AG04450 (cell line): Measurements from ENCODE around the gene PDE6D. TPM values are rescaled to one million over a fixed set of nuclear protein-coding genes. Genes with fewer than 3 reads are reported as not detected.

Experiments
- CTCF ChIA-PET: fragments of 300-600, 350-600 bp; formaldehyde crosslinking; extraction: SDS; loops from one replicate; lab custom pipeline; 2022; ENCODE audit warnings: antibody characterized with exemption, inconsistent platforms; lab: Charles Lee
- POLR2A ChIA-PET: fragments of 350-600 bp; formaldehyde crosslinking; extraction: SDS; loops from one replicate; lab custom pipeline; 2021; ENCODE audit warnings: antibody characterized with exemption, inconsistent platforms; lab: Yijun Ruan, JAX
- DNase-seq: peaks from one replicate; pipeline ENCODE4 v3.0.0-alpha.2; 2011; ENCODE audit warnings: low read depth, low spot score
- H3K27ac ChIP-seq: one replicate; pipeline ENCODE4 v1.5.1; 2012; ENCODE audit warnings: low read depth, low read length, control low read depth
- H3K27me3 ChIP-seq: one replicate; pipeline ENCODE4 v1.6.0; 2012; ENCODE audit warnings: low read length; ENCODE audit not compliant: control insufficient read depth, insufficient read depth
- H3K4me3 ChIP-seq: 2 replicates; pipeline ENCODE4 v1.5.1; 2011; ENCODE audit warnings: mild to moderate bottlenecking, low read depth, low read length, control low read depth
- H3K9me3 ChIP-seq: 2 replicates; pipeline ENCODE4 v1.5.1; 2012; ENCODE audit warnings: low read length; ENCODE audit not compliant: control insufficient read depth, insufficient read depth
- polyA plus RNA-seq: library from polyadenylated mRNA; depleted of rRNA; stranded (reverse); fragments of >200 nt; gene quantifications from 2 replicates; pipeline ENCODE4 v1.2.3, GENCODE V29; 2011
- TF ChIP-seq, protein P1 (sequence below): IDR thresholded peaks from 2 replicates; pipeline ENCODE4 v1.5.1; 2011; ENCODE audit warnings: low read depth, low read length, control low read depth, inconsistent platforms

The PDE6D gene
- polyA plus RNA-seq, 1 experiment = 35.7 TPM

DNA sequence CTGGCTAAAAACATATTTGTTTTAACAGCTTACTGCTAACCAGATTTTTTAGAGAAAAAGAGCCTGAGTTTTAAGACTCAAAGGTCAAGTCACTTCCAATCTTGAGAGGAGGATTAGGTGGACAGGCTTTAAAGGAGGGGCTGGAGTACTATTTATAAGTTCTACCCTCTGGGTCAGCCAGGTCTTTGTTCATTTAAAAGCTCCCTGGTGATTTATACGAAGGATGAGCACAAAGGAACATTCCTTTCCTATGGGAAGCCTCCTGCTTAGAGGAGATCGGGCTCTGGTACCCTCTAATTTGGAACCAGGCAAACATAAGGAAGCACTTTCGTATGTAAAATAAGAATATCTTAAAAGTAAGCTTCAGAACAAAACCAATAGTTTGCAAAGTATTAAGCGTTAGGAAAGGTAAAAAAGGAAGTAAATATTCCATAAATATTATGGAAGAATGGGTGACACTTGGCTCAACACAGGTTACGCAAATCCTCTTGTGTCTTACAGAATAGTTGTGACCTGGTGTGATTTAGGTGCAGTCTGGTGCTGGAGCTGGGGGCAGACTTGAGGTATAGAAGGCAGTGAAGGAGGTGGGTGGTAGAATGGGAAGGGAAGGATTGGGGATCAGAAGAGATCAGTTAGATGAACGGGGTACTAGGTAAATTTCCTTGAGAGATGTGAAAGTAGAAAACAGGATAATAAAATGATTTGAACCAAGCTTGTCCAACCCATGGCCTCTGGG lies 35.6 kb downstream of the PDE6D start:
- Histone ChIP-seq H3K9me3 (no peaks in the 10 kb centered on the region), H3K4me3 (no peak overlapping the region), H3K27ac (no peak overlapping the region), H3K27me3 (no peaks in the 10 kb centered on the region)
- TF ChIP-seq, protein P1, sequence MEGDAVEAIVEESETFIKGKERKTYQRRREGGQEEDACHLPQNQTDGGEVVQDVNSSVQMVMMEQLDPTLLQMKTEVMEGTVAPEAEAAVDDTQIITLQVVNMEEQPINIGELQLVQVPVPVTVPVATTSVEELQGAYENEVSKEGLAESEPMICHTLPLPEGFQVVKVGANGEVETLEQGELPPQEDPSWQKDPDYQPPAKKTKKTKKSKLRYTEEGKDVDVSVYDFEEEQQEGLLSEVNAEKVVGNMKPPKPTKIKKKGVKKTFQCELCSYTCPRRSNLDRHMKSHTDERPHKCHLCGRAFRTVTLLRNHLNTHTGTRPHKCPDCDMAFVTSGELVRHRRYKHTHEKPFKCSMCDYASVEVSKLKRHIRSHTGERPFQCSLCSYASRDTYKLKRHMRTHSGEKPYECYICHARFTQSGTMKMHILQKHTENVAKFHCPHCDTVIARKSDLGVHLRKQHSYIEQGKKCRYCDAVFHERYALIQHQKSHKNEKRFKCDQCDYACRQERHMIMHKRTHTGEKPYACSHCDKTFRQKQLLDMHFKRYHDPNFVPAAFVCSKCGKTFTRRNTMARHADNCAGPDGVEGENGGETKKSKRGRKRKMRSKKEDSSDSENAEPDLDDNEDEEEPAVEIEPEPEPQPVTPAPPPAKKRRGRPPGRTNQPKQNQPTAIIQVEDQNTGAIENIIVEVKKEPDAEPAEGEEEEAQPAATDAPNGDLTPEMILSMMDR = no peak
- POLR2A ChIA-PET = no interaction called here
- no peak for DNase-seq
- CTCF ChIA-PET = interaction anchor here (1.2 kb wide), 1 partner anchor 32 kb away, joined by 4 read pairs; no protein-coding TSS in a partner anchor

DNA sequence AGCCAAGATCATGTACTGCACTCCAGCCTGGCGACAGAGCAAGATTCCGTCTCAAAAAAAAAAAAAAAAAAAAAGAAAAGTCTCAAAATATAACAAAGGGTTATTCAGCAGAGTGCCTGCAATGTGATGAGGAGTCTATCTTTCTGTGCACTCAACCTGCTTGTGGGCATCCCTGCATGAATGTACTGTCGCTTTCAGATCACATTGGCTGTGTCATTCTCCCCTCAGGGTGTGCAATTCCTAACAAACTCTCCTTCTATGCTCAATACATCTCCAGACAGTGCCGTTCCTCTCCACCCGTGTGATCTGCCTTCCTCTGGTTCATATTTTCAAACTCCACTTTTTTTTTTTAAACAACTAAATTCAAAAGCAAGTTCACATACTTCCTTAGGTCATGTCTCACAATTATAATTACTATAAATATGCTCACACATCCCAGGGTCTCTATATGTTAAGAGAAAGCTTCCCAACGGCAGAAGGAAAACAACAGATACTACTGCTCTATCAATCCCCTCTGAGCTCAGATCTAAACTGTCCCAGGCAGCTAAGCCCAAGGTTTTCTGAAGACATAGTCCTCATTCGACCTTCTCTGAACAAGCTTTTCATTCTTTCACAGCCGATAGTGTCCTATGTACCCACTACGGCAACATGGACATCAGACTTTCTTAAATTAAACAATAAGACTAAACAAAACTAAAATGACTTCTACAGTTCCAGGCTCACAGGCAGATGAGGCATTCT lies 37.5 kb downstream of the PDE6D start:
- Histone ChIP-seq H3K27me3 (no peaks in the 10 kb centered on the region), H3K4me3 (no peak overlapping the region), H3K27ac (no peak overlapping the region), H3K9me3 (no peaks in the 10 kb centered on the region)
- ChIA-PET CTCF (interaction anchor here (0.8 to 1.5 kb wide), 3 partner anchors 10 to 37 kb away, joined by 3 to 10 read pairs (median 3); no protein-coding TSS in a partner anchor), POLR2A (no interaction called here)
- TF ChIP-seq, protein P1 = no peak
- no peak for DNase-seq

DNA sequence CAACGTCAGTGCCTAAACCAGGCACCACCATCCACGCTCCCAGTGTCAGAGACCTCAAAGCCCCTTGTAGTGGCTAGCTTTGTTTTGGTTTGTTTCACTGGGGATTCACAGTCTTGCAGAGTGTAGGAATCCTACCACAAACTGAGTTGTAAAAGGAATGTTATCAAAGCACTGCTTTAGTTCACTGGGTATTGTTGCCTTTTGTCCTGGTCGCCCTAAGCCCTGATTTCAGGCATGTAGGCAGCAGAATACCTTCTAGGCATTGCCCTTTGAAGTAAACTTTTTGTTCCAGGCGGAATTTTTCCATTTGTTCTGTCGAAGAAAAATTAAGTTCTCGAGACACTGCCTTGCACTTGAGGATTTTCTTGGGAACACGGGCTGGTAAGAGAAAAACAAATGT lies 43.3 kb downstream of the PDE6D start:
- Histone ChIP-seq H3K27ac (no peak overlapping the region), H3K27me3 (no peaks in the 10 kb centered on the region), H3K9me3 (no peaks in the 10 kb centered on the region), H3K4me3 (no peak overlapping the region)
- DNase-seq = no peak
- TF ChIP-seq, protein P1 = no peak
- ChIA-PET CTCF (interaction anchor here (1.0 kb wide), 1 partner anchor 24 kb away, joined by 3 read pairs; no protein-coding TSS in a partner anchor), POLR2A (no interaction called here)

DNA sequence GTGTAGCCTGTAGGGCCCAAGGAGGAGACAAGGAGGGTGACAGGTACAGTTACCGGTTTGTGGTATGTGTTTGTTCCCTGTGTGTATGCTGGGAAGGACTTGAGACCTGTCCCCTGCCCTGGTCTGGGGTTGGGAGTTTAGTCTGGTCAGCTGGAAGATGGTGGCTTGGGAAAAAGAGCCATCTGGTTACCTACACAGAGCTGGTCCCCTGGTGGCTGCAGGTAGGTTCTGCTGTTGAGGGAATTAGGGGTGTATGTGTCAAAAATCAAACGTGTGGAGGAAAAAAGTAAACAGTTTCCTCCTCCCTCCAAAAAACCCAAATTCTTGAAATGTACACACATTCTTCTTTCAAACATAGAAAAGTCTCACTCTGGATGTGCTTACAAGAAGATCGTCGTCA lies 48.5 kb downstream of the PDE6D start:
- no peak overlapping the region for H3K4me3 ChIP-seq
- ChIA-PET CTCF (no interaction called here), POLR2A (no interaction called here)
- TF ChIP-seq, protein P1 = no peak
- no peak overlapping the region for H3K27ac ChIP-seq
- no peaks in the 10 kb centered on the region for H3K9me3 ChIP-seq
- DNase-seq = no peak
- H3K27me3 ChIP-seq = no peaks in the 10 kb centered on the region

DNA sequence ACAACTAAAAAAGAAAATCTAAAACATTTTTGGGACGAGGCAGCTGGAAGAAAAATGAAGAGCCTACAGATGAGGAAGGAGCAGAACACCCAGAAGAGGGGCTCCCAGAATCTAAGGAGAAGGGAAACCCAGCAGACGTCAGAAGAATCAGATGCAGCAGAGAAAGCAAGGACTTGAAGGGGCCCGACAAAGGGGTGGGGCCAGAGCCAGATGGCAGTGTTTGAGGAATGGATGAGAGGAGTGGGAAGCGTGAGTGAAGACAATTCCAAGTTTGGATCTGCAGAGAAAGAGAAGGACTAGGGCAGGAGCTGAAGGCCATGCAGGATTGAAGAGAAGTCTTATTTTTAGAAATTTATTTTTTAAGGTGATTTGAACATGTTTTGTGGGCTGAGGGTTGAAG lies 53.5 kb downstream of the PDE6D start:
- ChIA-PET CTCF (interaction anchor here (1.2 kb wide), 1 partner anchor 14 kb away, joined by 4 read pairs; no protein-coding TSS in a partner anchor), POLR2A (no interaction called here)
- Histone ChIP-seq H3K9me3 (no peaks in the 10 kb centered on the region), H3K27me3 (no peaks in the 10 kb centered on the region), H3K4me3 (no peak overlapping the region), H3K27ac (no peak overlapping the region)
- TF ChIP-seq, protein P1 = no peak
- DNase-seq = no peak
